Measurements from ENCODE around the gene CLIC3. TPM values are rescaled to one million over a fixed set of nuclear protein-coding genes. Genes with fewer than 3 reads are reported as not detected.
A peak's percentile ranks its signal among the peaks of the same experiment; 100 is the strongest.

Gene CLIC3
- total RNA-seq, 1 experiment from 2014 or later = 6.2 TPM

GRCh38 chr9:136963341-136963740 is 33.0 kb downstream of the CLIC3 start:
- BruUV-seq (replicated peaks) = no TSS peak
- H3K36me3 ChIP-seq (ENCODE audit: control insufficient read depth, insufficient read depth, low read length) = no peaks in the 10 kb centered on the region
- in situ Hi-C loops (cut with HindIII; ENCODE audit: low pct_unique_long_range_greater_than_20kb, low sequenced_read_pairs) (no loop called here), intact Hi-C loops (cut with micrococcal nuclease; ENCODE audit: unreplicated experiment) (no loop called here)
- no peaks in the 10 kb centered on the region for H3K9me3 ChIP-seq (ENCODE audit: control insufficient read depth, insufficient read depth, low read depth, low read length)
- no peak overlapping the region for H3K4me3 ChIP-seq (ENCODE audit: low read depth in 2 of 2, low read length in 2 of 2)
- H3K27ac ChIP-seq (ENCODE audit: low read length) = no peak overlapping the region
- ATAC-seq (no peak), DNase-seq (ENCODE audit: low read depth, low spot score) (no peak)
- no peaks in the 10 kb centered on the region for H3K27me3 ChIP-seq (ENCODE audit: control insufficient read depth, insufficient read depth, low read length)
- ChIA-PET POLR2A (no interaction called here), CTCF (no interaction called here)
- TF ChIP-seq TCF7L2 (IDR thresholded peaks at IDR 0.05; ENCODE audit: low read depth, low read length) (no peak), REST (IDR thresholded peaks at IDR 0.05; ENCODE audit: insufficient read depth in 1 of 2, low read depth in 2 of 2, low read length in 1 of 2) (no peak), POLR2AphosphoS5 (IDR thresholded peaks at IDR 0.05; ENCODE audit: low read depth, low read length) (no peak), SIN3A (IDR thresholded peaks at IDR 0.05; ENCODE audit: borderline replicate concordance, insufficient read depth, low read depth, low read length) (no peak), CTCF (IDR thresholded peaks at IDR 0.05) (no peak)
- H3K4me1 ChIP-seq (ENCODE audit: control insufficient read depth, insufficient read depth, low read length) = peaks cover 5% of the 10 kb centered on the region; the same call in 1 of the 2 replicates

GRCh38 chr9:136962701-136963248 is 33.6 kb downstream of the CLIC3 start:
- no peaks in the 10 kb centered on the region for H3K9me3 ChIP-seq (ENCODE audit: control insufficient read depth, insufficient read depth, low read depth, low read length)
- intact Hi-C loops (cut with micrococcal nuclease; ENCODE audit: unreplicated experiment) (no loop called here), in situ Hi-C loops (cut with HindIII; ENCODE audit: low pct_unique_long_range_greater_than_20kb, low sequenced_read_pairs) (no loop called here)
- BruUV-seq (replicated peaks) = no TSS peak
- no peaks in the 10 kb centered on the region for H3K36me3 ChIP-seq (ENCODE audit: control insufficient read depth, insufficient read depth, low read length)
- POLR2A ChIA-PET = no interaction called here
- ATAC-seq (no peak; the same call in 1 of the 2 replicates), DNase-seq (ENCODE audit: low read depth, low spot score) (no peak)
- H3K27ac ChIP-seq (ENCODE audit: low read length) = no peak overlapping the region
- TF ChIP-seq TCF7L2 (IDR thresholded peaks at IDR 0.05; ENCODE audit: low read depth, low read length) = no peak
- 0 out of 4 replicates have a peak, but pooled peaks of 1 of the 2 experiments have one; percentile 10 for TF ChIP-seq REST (IDR thresholded peaks at IDR 0.05; ENCODE audit: insufficient read depth in 1 of 2, low read depth in 2 of 2, low read length in 1 of 2)
- no peak overlapping the region for H3K4me3 ChIP-seq (ENCODE audit: low read depth in 2 of 2, low read length in 2 of 2)
- CTCF ChIA-PET = no interaction called here
- H3K27me3 ChIP-seq (ENCODE audit: control insufficient read depth, insufficient read depth, low read length) = no peaks in the 10 kb centered on the region
- H3K4me1 ChIP-seq (ENCODE audit: control insufficient read depth, insufficient read depth, low read length) = peaks cover 5% of the 10 kb centered on the region; the same call in 1 of the 2 replicates
